Left lobe of liver (tissue), 2 donors: Measurements from ENCODE around the gene FAM200C. TPM values are rescaled to one million over a fixed set of nuclear protein-coding genes. Genes with fewer than 3 reads are reported as not detected.

Source experiments
- ATAC-seq: fragments of 200-7000 bp; cut with Tn5 transposase; one replicate; pipeline ENCODE4 v1.9.1; 2020; ENCODE audit warnings: mild to moderate bottlenecking, moderate library complexity
- DNase-seq: peaks from one replicate; pipeline ENCODE4 v3.0.0-alpha.2; 2020; ENCODE audit warnings: low spot score
- total RNA-seq: library from RNA; stranded (reverse); gene quantifications from one replicate; pipeline ENCODE4 v1.2.1, GENCODE V29; 2021
- donor health status: DM: no; HTN: no; CAD: no; lungs with moderate emphysema.
- donor health status: DM: no; HTN: yes; CAD: no.

Gene FAM200C
- total RNA-seq, 1 donor from 2014 or later: 1.2 TPM

DNA sequence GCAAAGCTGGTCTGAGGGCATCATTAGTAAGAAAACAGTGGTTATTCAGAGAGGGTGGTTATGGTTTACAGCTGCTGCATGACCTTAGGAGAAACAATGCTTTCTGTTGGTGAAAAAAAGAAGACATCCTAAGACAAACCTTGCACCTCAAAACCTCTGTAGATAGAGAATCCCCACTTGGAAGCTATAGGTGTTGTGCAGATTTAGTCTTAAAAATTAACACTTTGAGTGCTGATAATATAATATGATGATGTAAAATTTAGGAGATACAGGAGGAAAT is 20.4 kb upstream of the FAM200C start:
- no peak for ATAC-seq

GRCh38 chr5:160419458-160420330 is 19.8 kb upstream of the FAM200C start:
- ATAC-seq: no peak

More for the DNA sequence above, 20.4 kb upstream of the FAM200C start:
- DNase-seq: no peak

DNA sequence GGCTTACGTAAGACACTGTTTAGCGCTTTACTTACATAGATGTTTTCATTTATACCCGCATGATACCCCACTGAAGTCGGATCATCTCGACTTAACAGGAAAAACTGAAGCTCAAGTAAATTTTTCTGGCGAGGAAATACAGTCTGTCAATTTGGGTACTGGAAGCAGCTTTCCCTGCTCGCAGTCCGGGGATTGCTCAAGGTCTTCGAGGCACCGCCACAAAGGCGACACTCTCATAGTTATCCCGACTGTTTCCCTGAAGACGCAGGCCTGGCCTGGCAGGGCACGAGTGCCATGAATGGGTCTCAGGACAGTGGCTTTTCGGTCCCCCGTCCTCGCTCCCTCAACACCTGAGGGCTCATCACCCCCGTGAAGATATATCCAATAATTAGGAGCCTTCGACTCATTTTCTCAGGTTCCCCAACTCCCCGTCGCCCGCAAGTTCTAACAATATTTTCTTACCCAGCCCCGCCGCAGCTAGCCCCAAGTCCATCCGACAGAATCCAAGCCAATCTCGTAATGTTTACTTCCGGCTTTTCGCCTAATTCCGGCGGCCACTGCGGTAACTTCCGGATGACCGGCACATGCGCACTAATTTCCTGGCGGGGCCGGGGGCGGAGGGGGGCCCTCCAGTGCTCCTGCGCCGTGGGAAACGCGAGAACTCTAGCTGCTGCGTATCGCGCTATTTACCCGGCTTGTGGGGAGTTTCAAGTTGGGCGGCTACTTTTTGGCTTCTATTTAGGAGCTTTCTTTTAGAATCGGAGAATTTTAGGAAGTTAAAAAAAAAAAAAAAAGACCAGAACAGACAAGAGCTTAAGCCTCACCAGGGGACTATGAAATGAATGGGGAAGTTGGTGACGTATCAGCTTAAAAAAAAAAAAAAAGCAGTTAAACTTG is 19.0 kb upstream of the FAM200C start, which contains the start of gene SLU7:
SLU7 (minus strand) TSS at position 521 of the 897 bp plus-strand sequence. CDS start 3,787 bp downstream, outside the sequence.
- ATAC-seq: peak; percentile 89
- peak; percentile 94 for DNase-seq

More at GRCh38 chr5:160419458-160420330, 19.8 kb upstream of the FAM200C start:
- no peak for DNase-seq

DNA sequence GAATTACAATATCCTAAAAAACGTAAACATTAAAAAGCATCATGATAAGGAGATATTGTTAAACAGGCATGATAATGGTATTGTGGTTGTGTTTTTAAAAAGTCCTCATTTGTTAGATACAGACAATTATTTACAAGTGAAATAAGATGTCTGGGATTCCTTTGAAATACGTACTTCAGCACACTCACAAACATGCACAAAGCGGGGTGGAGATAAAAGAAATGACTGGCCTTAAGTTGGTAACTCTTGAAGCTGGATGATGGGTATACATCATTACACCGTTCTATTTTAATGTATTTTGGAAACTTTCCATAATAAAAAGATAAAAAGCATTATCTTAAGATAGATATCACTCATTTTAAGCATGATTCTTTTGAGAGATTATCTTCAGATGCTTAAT is 1.0 kb downstream of the FAM200C start:
- ATAC-seq: no peak
- no peak for DNase-seq

DNA sequence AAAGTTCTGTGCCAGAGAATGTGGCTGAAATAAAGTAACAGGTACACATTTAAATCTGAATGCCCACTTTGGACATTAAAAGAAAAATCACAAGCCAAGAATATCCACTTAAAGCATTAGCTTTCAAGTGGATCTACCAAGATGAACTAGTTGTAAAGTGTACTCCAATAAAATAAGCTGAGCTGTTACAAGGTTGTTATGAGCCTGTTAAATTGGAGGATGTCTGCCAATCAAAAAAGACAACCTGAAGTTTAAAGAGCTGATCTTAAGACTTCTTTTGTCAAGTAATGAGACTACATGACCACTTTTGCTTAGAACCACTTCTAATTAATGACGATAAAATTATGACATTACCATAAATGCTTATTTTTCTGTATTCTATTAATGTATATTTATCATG is 2.4 kb downstream of the FAM200C start:
- no peak for DNase-seq
- no peak for ATAC-seq

GRCh38 chr5:160395111-160395510 is 4.7 kb downstream of the FAM200C start:
- ATAC-seq (no peak), DNase-seq (no peak)

DNA sequence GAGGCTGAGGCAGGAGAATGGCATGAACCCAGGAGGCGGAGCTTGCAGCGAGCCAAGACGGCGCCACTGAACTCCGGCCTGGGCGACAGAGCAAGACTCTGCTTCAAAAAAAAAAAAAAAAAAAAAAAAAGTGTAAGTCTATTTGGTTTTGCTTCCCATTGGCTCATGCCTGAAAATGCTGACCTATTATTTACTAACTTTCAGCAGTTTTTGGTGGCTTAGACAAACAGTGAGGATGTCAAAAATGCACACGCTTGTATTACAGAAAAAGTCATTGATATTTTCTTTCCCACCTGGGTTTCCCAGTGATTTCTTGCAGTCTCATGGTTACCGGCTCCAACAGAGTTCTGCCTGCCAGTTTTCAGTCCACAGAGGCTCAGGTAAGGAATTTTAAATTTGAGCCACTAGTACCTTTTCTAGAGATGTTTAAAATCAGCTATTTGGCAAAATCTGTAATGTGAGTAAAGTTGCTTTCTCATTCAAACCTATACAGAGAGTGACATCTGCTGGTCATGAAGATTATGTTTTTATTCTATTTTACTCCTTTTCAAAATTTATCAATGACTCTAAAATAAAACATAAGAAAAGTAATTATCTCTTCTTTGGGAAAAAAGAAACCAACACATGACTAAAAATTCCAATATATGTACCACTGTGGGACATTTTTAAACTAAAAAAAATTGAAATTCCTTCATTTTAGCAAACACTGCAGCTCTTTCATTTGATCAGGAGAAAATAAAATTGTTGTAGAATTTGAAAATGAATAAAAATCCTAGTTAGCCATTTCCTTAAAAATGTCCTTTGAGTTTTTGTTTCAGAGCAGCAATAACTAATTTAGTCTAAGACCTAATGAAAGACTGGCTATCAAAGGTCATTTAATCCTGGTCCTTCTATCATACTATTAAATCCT is 8.8 kb downstream of the FAM200C start:
- peak; percentile 75 for ATAC-seq
- DNase-seq: no peak

DNA sequence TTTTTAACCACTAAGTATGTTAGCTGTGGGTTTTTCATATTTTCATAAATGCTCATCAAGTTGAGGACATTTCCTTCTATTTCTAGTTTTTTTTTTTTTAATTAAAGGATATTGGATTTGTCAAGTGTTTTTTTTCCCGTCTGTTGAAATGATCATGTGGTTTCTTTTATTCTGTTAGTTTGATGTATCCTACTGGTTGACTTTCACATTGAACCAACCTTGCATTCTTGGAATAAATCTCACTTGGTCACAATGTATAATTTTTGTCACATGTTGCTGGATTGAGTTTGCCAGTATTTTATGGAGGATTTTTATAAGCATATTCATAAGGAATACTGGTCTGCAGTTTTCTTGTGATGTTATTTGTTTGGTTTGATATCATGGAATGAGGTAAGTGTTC is 12.4 kb downstream of the FAM200C start:
- ATAC-seq: no peak
- DNase-seq: no peak

DNA sequence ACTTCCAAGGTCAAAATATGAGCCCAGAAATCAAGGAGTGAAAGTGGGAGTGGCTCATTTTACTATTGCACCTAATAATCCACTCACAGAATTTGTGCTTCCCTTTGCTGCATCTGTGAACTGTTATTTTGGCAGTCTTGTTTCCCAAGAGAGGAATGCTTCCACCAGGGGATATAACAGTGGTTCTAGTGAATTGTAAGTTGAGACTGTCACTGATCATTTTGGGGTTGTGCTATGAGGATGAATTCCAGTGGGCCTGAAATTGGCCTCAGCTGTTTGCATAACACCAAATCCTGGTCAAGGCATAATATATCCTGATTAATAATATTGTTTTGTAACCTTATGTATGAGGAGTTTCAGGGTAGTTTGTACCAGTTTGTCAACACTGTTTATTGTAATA is 14.4 kb downstream of the FAM200C start:
- DNase-seq (no peak), ATAC-seq (no peak)

GRCh38 chr5:160384681-160385080 is 15.2 kb downstream of the FAM200C start:
- DNase-seq (no peak), ATAC-seq (no peak)

- DNase-seq (no peak), ATAC-seq (no peak)
Measured at GRCh38 chr5:160382346-160382745, 17.5 kb downstream of the FAM200C start.

GRCh38 chr5:160380041-160380440 is 19.8 kb downstream of the FAM200C start:
- ATAC-seq (no peak), DNase-seq (no peak)

GRCh38 chr5:160379511-160379910 is 20.3 kb downstream of the FAM200C start:
- ATAC-seq: no peak

GRCh38 chr5:160378330-160378729 is 21.5 kb downstream of the FAM200C start:
- ATAC-seq (no peak), DNase-seq (no peak)

More at GRCh38 chr5:160379511-160379910, 20.3 kb downstream of the FAM200C start:
- no peak for DNase-seq

DNA sequence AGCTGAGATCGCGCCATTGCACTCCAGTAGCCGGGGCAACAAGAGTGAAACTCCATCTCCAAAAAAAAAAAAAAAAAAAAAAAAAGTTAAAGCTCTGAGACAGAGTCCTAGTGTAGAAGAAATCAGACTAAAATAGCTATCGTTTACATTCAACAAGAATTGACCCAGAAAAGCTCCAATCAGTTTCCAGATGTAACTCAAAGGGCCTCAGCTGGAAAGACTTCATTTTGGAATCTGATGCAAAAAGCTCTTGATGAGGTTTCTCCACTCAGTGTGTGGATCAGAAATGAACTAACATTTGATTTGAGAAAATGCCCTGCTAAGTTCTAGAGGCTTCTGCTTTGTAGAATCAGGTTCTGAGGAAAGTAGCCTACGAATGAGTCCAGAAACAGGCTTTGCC is 22.2 kb downstream of the FAM200C start:
- no peak for ATAC-seq
- DNase-seq: no peak

DNA sequence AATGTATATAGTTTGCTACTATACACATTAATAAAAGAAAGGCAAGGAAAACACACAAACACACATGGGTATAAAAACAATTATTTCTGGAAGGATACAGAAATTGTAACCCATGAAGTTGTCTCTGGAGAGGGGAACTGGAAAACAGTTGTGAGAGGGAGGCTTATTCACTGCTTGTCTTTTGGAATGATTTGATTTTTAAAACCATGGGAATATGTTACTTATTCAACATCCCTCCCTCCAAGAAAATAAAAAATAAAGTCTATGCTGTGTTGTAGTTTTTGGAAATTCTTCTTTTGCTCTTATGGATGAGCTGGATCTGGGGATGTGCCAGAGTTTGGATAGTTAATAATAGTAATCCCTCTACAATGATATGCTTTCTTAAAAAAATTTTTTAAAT is 23.4 kb downstream of the FAM200C start:
- DNase-seq: no peak
- ATAC-seq: no peak

GRCh38 chr5:160375701-160376100 is 24.2 kb downstream of the FAM200C start:
- DNase-seq: no peak
- no peak for ATAC-seq

- ATAC-seq: no peak
- DNase-seq: no peak
Measured at GRCh38 chr5:160375166-160375565, 24.7 kb downstream of the FAM200C start.

DNA sequence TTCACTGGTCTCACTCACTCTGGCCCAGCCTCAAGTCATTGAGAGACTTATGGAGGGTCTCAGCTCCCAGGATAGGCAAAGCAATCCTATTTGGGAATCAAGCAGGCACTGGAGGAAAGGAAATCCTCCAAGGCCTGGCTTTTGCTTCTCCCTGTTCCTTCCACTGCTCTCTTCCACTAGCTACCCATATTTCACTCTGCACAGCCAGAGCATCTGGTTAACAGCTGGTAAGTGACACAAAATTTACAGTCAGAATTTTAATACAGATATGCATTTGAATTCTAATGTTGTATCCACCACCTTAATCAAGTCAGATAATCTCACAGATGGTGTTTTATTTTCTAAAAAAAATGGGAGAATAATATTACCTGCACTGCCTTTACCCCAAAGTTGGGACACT is 28.6 kb downstream of the FAM200C start:
- ATAC-seq: no peak
- DNase-seq: no peak

- no peak for DNase-seq
- ATAC-seq: no peak
Measured at GRCh38 chr5:160370713-160371034, 29.2 kb downstream of the FAM200C start.
